Stomach smooth muscle (tissue), 2 donors: Measurements from ENCODE around the gene RNF181.
"Not testable (repeated sequence)": the region's sequence is repeated elsewhere in the genome, so short reads cannot be mapped to it uniquely, and the experiment has no call there.

Source experiments
- H3K27ac ChIP-seq: one replicate; pipeline ENCODE4 v1.7.0; 2013; ENCODE audit warnings: mild to moderate bottlenecking, low read length, inconsistent platforms
- H3K27me3 ChIP-seq, 2 donors: one replicate each; pipeline ENCODE4 v1.7.0; 2013; ENCODE audit warnings: low read length in 2 of 2; ENCODE audit not compliant: insufficient read depth in 2 of 2, control insufficient read depth in 1 of 2
- H3K36me3 ChIP-seq, 2 donors: one replicate each; pipeline ENCODE4 v1.7.0; 2013; ENCODE audit warnings: low read length in 2 of 2; ENCODE audit not compliant: control insufficient read depth in 2 of 2, insufficient read depth in 2 of 2
- H3K4me1 ChIP-seq: one replicate; pipeline ENCODE4 v1.7.0; 2013; ENCODE audit warnings: low read length; ENCODE audit not compliant: control insufficient read depth, insufficient read depth
- H3K4me3 ChIP-seq, 2 donors: one replicate each; pipeline ENCODE4 v1.7.0; 2013; ENCODE audit warnings: low read length in 2 of 2
- H3K9ac ChIP-seq, 2 donors: one replicate each; pipeline ENCODE4 v1.7.0; 2013; ENCODE audit warnings: low read length in 2 of 2, mild to moderate bottlenecking in 1 of 2
- H3K9me3 ChIP-seq, 2 donors: one replicate each; pipeline ENCODE4 v1.7.0; 2013; ENCODE audit warnings: low read length in 2 of 2; ENCODE audit not compliant: control insufficient read depth in 2 of 2
- donor health status: healthy.
- donor health status: Pancreatic carcinoma.

RNF181 gene

GRCh38 chr2:85554980-85555612, 40.4 kb upstream of the RNF181 start:
- Histone ChIP-seq H3K9ac (no peak overlapping the region), H3K36me3 (peaks cover 39 to 60% of the 10 kb centered on the region in 2 donors)

GRCh38 chr2:85557130-85557529, 38.4 kb upstream of the RNF181 start:
- Histone ChIP-seq H3K27me3 (no peaks in the 10 kb centered on the region), H3K9ac (no peak overlapping the region), H3K36me3 (peaks cover 27 to 40% of the 10 kb centered on the region in 2 donors), H3K4me1 (peaks cover 16% of the 10 kb centered on the region), H3K9me3 (no peaks in the 10 kb centered on the region), H3K27ac (no peak overlapping the region), H3K4me3 (no peak overlapping the region)

More at GRCh38 chr2:85554980-85555612, 40.4 kb upstream of the RNF181 start:
- Histone ChIP-seq H3K9me3 (no peaks in the 10 kb centered on the region), H3K27ac (no peak overlapping the region), H3K4me1 (peaks cover 10% of the 10 kb centered on the region), H3K4me3 (no peak overlapping the region), H3K27me3 (no peaks in the 10 kb centered on the region)

- no peaks in the 10 kb centered on the region for H3K9me3 ChIP-seq
- H3K9ac ChIP-seq: no peak overlapping the region
- H3K36me3 ChIP-seq: peaks cover 21 to 30% of the 10 kb centered on the region in 2 donors
- H3K4me1 ChIP-seq: peaks cover 16% of the 10 kb centered on the region
- H3K4me3 ChIP-seq: no peak overlapping the region
- H3K27ac ChIP-seq: no peak overlapping the region
- no peaks in the 10 kb centered on the region for H3K27me3 ChIP-seq
These were observed 37.4 kb upstream of the RNF181 start for GRCh38 chr2:85558160-85558559.

GRCh38 chr2:85560403-85560726, 35.2 kb upstream of the RNF181 start:
- Histone ChIP-seq H3K36me3 (peaks cover under 1 to 14% of the 10 kb centered on the region in 2 donors), H3K4me3 (peak overlapping the region; percentile 78 to 99), H3K4me1 (peaks cover 16% of the 10 kb centered on the region), H3K9ac (peak overlapping the region; percentile 66 to 78)
- H3K27me3 ChIP-seq, H3K9me3 ChIP-seq, H3K27ac ChIP-seq: not testable (repeated sequence)

- Histone ChIP-seq H3K9me3 (no peaks in the 10 kb centered on the region), H3K9ac (peak overlapping the region; percentile 66 to 78), H3K4me3 (peak overlapping the region; percentile 78 to 99), H3K27me3 (no peaks in the 10 kb centered on the region), H3K27ac (peak overlapping the region; percentile 74), H3K4me1 (peaks cover 16% of the 10 kb centered on the region), H3K36me3 (peaks cover 0 to 14% of the 10 kb centered on the region in 2 donors)
These were observed 34.7 kb upstream of the RNF181 start for GRCh38 chr2:85560812-85561279.

GRCh38 chr2:85561280-85562212, 34.0 kb upstream of the RNF181 start, which contains the start of gene GGCX:
GGCX (minus strand) TSS chr2:85561493; CDS start chr2:85561428, 65 bp downstream.
- peak within 1 kb of the TSS; percentile 66 to 88 for H3K9ac ChIP-seq
- H3K27me3 ChIP-seq: no peaks in the 10 kb centered on the region
- H3K4me1 ChIP-seq: peaks cover 16% of the 10 kb centered on the region
- peak within 1 kb of the TSS; percentile 78 to 99 for H3K4me3 ChIP-seq
- no peaks in the 10 kb centered on the region for H3K9me3 ChIP-seq
- H3K36me3 ChIP-seq: peaks cover 0 to 9% of the 10 kb centered on the region in 2 donors
- peak within 1 kb of the TSS; percentile 74 for H3K27ac ChIP-seq

GRCh38 chr2:85564144-85564563, 31.4 kb upstream of the RNF181 start:
- no peaks in the 10 kb centered on the region for H3K9me3 ChIP-seq
- H3K27ac ChIP-seq: no peak overlapping the region
- H3K36me3 ChIP-seq: no peaks in the 10 kb centered on the region
- H3K4me3 ChIP-seq: no peak overlapping the region
- H3K27me3 ChIP-seq: no peaks in the 10 kb centered on the region
- H3K4me1 ChIP-seq: peaks cover 11% of the 10 kb centered on the region
- no peak overlapping the region for H3K9ac ChIP-seq

GRCh38 chr2:85566265-85566664, 29.3 kb upstream of the RNF181 start:
- Histone ChIP-seq H3K9ac (no peak overlapping the region), H3K9me3 (no peaks in the 10 kb centered on the region), H3K4me1 (no peaks in the 10 kb centered on the region), H3K27ac (no peak overlapping the region), H3K27me3 (no peaks in the 10 kb centered on the region), H3K4me3 (no peak overlapping the region), H3K36me3 (no peaks in the 10 kb centered on the region)

- H3K27ac ChIP-seq: no peak overlapping the region
- H3K4me1 ChIP-seq: peaks cover 15% of the 10 kb centered on the region
- no peaks in the 10 kb centered on the region for H3K27me3 ChIP-seq
- H3K36me3 ChIP-seq: no peaks in the 10 kb centered on the region
- H3K9me3 ChIP-seq: no peaks in the 10 kb centered on the region
- no peak overlapping the region for H3K4me3 ChIP-seq
- H3K9ac ChIP-seq: no peak overlapping the region
These were observed 19.8 kb upstream of the RNF181 start for GRCh38 chr2:85575739-85576138.

GRCh38 chr2:85577063-85577385, 18.5 kb upstream of the RNF181 start:
- no peak overlapping the region for H3K9ac ChIP-seq
- no peaks in the 10 kb centered on the region for H3K27me3 ChIP-seq
- no peak overlapping the region for H3K27ac ChIP-seq
- no peaks in the 10 kb centered on the region for H3K36me3 ChIP-seq
- no peak overlapping the region for H3K4me3 ChIP-seq
- no peaks in the 10 kb centered on the region for H3K9me3 ChIP-seq
- H3K4me1 ChIP-seq: peaks cover 15% of the 10 kb centered on the region
